Measurements from ENCODE around the gene CIPC.

The CIPC gene

DNA sequence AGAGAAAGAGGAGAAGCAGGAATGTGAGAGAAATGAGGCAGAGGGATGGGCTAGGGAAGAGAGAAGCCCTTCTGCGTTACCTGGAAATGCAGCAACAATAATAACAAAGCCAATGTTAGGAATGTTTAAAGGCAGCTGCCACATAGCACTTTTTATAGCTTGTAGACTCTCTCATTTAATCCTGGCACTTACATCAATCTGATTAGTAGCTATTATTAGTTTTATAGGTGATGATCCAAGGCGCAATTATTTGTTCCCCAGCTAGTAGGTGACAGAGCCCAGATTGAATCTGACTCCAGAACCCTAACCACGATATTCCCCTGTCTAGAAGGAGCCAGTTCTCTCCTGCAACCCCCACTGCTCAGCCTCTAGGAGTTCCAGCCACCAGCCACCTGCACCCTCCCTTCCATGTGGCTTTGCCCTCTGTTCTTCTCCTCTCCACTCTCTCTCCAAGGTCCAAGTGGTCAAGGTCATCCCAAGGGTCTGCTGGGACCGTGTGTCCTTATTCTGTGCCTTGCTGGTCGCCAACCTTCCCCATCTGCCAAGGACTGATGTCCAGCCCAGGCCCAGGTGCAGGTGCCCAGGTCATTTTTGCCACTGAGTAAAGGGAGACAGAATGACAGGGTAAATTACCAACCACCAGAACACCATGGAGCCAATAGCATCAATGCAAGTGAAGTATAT, 29.4 kb upstream of the CIPC start:
- no CpG with 5 or more reads among the region's 5 CpGs for WGBS (ENCODE audit: extremely low coverage, insufficient coverage, low lambda C conversion rate)
- H3K9ac ChIP-seq (ENCODE audit: low read length): no peak overlapping the region
- no peak overlapping the region for H4K5ac ChIP-seq (ENCODE audit: low read length)
- peaks cover 5% of the 10 kb centered on the region for H3K4me1 ChIP-seq (ENCODE audit: control insufficient read depth, low read depth, low read length)
- no peak overlapping the region for H2BK5ac ChIP-seq (ENCODE audit: low read length)
- H3K18ac ChIP-seq (ENCODE audit: low read length): no peak overlapping the region
- H3K36me3 ChIP-seq (ENCODE audit: control insufficient read depth, insufficient read depth, low read length): no peaks in the 10 kb centered on the region
- no peak overlapping the region for H3K4ac ChIP-seq (ENCODE audit: low read depth, low read length)
- H3K27me3 ChIP-seq (ENCODE audit: insufficient read depth, low read length, poor library complexity): no peaks in the 10 kb centered on the region
- no peak overlapping the region for H4K8ac ChIP-seq (ENCODE audit: low read depth, low read length)
- DNase-seq: no peak
- no peak overlapping the region for H2AK5ac ChIP-seq (ENCODE audit: low read length)
- no peak overlapping the region for H2BK120ac ChIP-seq (ENCODE audit: low read depth, low read length)
- no peaks in the 10 kb centered on the region for H3K79me2 ChIP-seq (ENCODE audit: control insufficient read depth, insufficient read depth, low read length)
- H3K79me1 ChIP-seq (ENCODE audit: low read length): no peaks in the 10 kb centered on the region
- H3K23ac ChIP-seq (ENCODE audit: low read length): no peak overlapping the region
- H3K4me3 ChIP-seq (ENCODE audit: low read length): no peak overlapping the region
- no peak overlapping the region for H3K4me2 ChIP-seq (ENCODE audit: low read length)
- no peak overlapping the region for H3K56ac ChIP-seq (ENCODE audit: low read length)
- H3K27ac ChIP-seq (ENCODE audit: low read depth, low read length): no peak overlapping the region
- H2BK15ac ChIP-seq (replicated peaks; ENCODE audit: low read depth): no peak overlapping the region

DNA sequence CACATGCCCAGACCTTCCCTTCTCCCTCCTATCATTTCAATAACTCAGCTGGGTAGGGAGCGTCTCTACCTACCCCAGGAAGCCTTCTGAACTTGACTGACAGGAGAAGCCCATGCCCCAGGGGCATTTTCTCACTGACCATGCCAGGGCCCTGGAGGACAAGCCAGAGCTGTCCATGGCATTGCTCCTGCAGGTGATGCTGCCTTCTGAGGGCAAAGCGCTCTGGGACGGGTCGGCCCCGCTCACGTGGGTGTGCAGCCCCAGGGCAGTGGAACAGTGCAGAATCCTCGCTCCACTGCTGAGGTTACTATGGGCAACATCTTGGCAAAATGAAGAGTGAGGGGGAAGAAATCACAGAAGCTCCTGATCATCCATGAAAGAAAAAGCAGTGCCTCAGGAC, 28.5 kb upstream of the CIPC start:
- Histone ChIP-seq H3K4me1 (ENCODE audit: control insufficient read depth, low read depth, low read length) (peaks cover 5% of the 10 kb centered on the region), H3K56ac (ENCODE audit: low read length) (peak overlapping the region; percentile 10), H3K4me2 (ENCODE audit: low read length) (no peak overlapping the region), H3K18ac (ENCODE audit: low read length) (no peak overlapping the region), H3K27me3 (ENCODE audit: insufficient read depth, low read length, poor library complexity) (no peaks in the 10 kb centered on the region), H3K79me2 (ENCODE audit: control insufficient read depth, insufficient read depth, low read length) (no peaks in the 10 kb centered on the region), H3K36me3 (ENCODE audit: control insufficient read depth, insufficient read depth, low read length) (no peaks in the 10 kb centered on the region), H2BK120ac (ENCODE audit: low read depth, low read length) (no peak overlapping the region), H3K9ac (ENCODE audit: low read length) (no peak overlapping the region), H3K79me1 (ENCODE audit: low read length) (no peaks in the 10 kb centered on the region), H2AK5ac (ENCODE audit: low read length) (no peak overlapping the region), H4K8ac (ENCODE audit: low read depth, low read length) (no peak overlapping the region), H3K4me3 (ENCODE audit: low read length) (no peak overlapping the region), H3K27ac (ENCODE audit: low read depth, low read length) (no peak overlapping the region), H3K23ac (ENCODE audit: low read length) (no peak overlapping the region), H2BK15ac (replicated peaks; ENCODE audit: low read depth) (no peak overlapping the region), H3K4ac (ENCODE audit: low read depth, low read length) (no peak overlapping the region), H2BK5ac (ENCODE audit: low read length) (no peak overlapping the region), H4K5ac (ENCODE audit: low read length) (no peak overlapping the region)
- DNase-seq: no peak
- WGBS (ENCODE audit: extremely low coverage, insufficient coverage, low lambda C conversion rate): no CpG with 5 or more reads among the region's 7 CpGs

DNA sequence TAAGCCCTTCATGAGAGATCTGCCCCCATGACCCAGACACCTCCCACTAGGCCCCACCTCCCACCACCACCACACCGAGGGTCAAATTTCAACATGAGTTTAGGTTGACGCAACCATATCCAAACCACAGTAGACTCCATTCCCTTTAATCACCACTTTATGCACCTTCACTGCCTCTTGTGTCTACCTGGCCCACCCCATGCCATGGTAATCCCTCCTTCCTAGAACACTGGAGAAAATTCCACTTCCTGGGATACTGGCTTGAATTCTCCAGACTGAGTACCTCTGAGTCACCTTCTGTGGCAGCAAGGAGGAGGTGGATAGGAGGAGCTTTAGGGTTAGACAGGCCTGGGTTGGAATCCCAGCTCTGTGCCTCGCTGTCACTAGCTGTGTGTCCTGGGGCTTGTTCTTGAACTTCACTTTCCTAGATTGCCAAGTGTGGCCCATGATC, 26.1 kb upstream of the CIPC start:
- no peak overlapping the region for H3K18ac ChIP-seq (ENCODE audit: low read length)
- H3K79me2 ChIP-seq (ENCODE audit: control insufficient read depth, insufficient read depth, low read length): no peaks in the 10 kb centered on the region
- no peak overlapping the region for H3K27ac ChIP-seq (ENCODE audit: low read depth, low read length)
- H4K5ac ChIP-seq (ENCODE audit: low read length): no peak overlapping the region
- H2BK5ac ChIP-seq (ENCODE audit: low read length): no peak overlapping the region
- H2AK5ac ChIP-seq (ENCODE audit: low read length): no peak overlapping the region
- no peak overlapping the region for H2BK15ac ChIP-seq (replicated peaks; ENCODE audit: low read depth)
- H4K8ac ChIP-seq (ENCODE audit: low read depth, low read length): no peak overlapping the region
- H3K4me1 ChIP-seq (ENCODE audit: control insufficient read depth, low read depth, low read length): peaks cover 10% of the 10 kb centered on the region
- H3K9ac ChIP-seq (ENCODE audit: low read length): no peak overlapping the region
- no peaks in the 10 kb centered on the region for H3K79me1 ChIP-seq (ENCODE audit: low read length)
- H3K56ac ChIP-seq (ENCODE audit: low read length): peak overlapping the region; percentile 30
- no peak overlapping the region for H3K23ac ChIP-seq (ENCODE audit: low read length)
- H3K4me2 ChIP-seq (ENCODE audit: low read length): no peak overlapping the region
- no peaks in the 10 kb centered on the region for H3K27me3 ChIP-seq (ENCODE audit: insufficient read depth, low read length, poor library complexity)
- H2BK120ac ChIP-seq (ENCODE audit: low read depth, low read length): no peak overlapping the region
- no peaks in the 10 kb centered on the region for H3K36me3 ChIP-seq (ENCODE audit: control insufficient read depth, insufficient read depth, low read length)
- WGBS (ENCODE audit: extremely low coverage, insufficient coverage, low lambda C conversion rate): no CpG with 5 or more reads among the region's 3 CpGs
- H3K4ac ChIP-seq (ENCODE audit: low read depth, low read length): no peak overlapping the region
- DNase-seq: peak; percentile 75
- no peak overlapping the region for H3K4me3 ChIP-seq (ENCODE audit: low read length)

DNA sequence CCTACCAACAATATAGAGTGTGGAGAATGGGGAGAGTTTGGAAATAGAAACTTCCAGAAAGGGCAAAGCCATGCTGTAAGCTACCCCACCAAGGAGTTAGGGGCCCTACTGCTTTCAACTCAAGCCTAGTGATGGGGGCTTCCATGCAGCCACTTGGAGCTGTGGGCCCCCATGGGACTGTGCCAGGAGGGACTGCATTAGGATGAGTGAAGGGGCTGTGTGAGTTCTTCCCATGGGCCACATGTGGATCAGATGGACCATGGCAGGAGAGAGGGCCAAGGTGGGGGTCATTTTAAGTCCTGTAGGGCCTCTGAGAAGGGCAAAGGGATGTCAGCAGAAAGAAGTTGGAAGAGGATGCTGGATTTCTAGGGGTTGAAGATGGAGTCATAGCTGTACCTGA, 23.1 kb upstream of the CIPC start:
- Histone ChIP-seq H2AK5ac (ENCODE audit: low read length) (no peak overlapping the region), H3K18ac (ENCODE audit: low read length) (no peak overlapping the region), H3K9ac (ENCODE audit: low read length) (no peak overlapping the region), H3K23ac (ENCODE audit: low read length) (no peak overlapping the region), H3K56ac (ENCODE audit: low read length) (no peak overlapping the region), H4K8ac (ENCODE audit: low read depth, low read length) (no peak overlapping the region), H3K4me1 (ENCODE audit: control insufficient read depth, low read depth, low read length) (peaks cover 10% of the 10 kb centered on the region), H2BK15ac (replicated peaks; ENCODE audit: low read depth) (no peak overlapping the region), H4K5ac (ENCODE audit: low read length) (no peak overlapping the region), H3K27me3 (ENCODE audit: insufficient read depth, low read length, poor library complexity) (no peaks in the 10 kb centered on the region), H3K36me3 (ENCODE audit: control insufficient read depth, insufficient read depth, low read length) (no peaks in the 10 kb centered on the region), H3K27ac (ENCODE audit: low read depth, low read length) (no peak overlapping the region), H3K79me1 (ENCODE audit: low read length) (no peaks in the 10 kb centered on the region), H3K4me2 (ENCODE audit: low read length) (no peak overlapping the region), H2BK5ac (ENCODE audit: low read length) (no peak overlapping the region), H3K79me2 (ENCODE audit: control insufficient read depth, insufficient read depth, low read length) (no peaks in the 10 kb centered on the region), H3K4me3 (ENCODE audit: low read length) (no peak overlapping the region), H2BK120ac (ENCODE audit: low read depth, low read length) (no peak overlapping the region), H3K4ac (ENCODE audit: low read depth, low read length) (no peak overlapping the region)
- DNase-seq: no peak

DNA sequence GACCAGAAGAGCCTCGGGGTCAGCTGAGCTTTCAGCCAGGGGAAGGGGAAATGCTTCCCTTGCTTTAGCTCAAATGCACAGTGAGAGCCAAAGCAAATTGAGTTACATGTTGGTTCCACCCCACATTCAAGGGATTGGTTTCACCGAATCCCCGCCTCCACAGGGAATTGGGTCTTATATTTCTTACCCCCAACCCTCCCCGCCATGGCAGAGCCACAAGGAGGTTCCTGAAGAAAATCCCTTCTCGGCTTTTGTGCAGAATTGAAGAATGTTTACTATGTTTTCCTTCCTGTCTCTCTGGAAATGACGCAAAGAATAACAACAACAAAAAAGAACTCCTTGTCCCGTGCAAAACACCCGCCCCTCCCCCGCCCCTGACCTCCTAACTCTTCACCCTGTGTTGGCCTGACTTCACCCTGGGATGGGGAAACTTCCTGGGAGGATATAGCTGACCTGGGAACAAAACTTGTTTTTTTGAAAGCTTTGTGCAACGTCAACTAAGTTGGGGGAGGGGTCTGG, 21.9 kb upstream of the CIPC start:
- Histone ChIP-seq H2AK5ac (ENCODE audit: low read length) (no peak overlapping the region), H3K27me3 (ENCODE audit: insufficient read depth, low read length, poor library complexity) (no peaks in the 10 kb centered on the region), H3K27ac (ENCODE audit: low read depth, low read length) (peak overlapping the region; percentile 30), H4K8ac (ENCODE audit: low read depth, low read length) (peak overlapping the region; percentile 1), H3K4ac (ENCODE audit: low read depth, low read length) (no peak overlapping the region), H3K23ac (ENCODE audit: low read length) (no peak overlapping the region), H3K18ac (ENCODE audit: low read length) (peak overlapping the region; percentile 69), H3K9ac (ENCODE audit: low read length) (peak overlapping the region; percentile 43), H3K4me1 (ENCODE audit: control insufficient read depth, low read depth, low read length) (peaks cover 8% of the 10 kb centered on the region), H3K79me2 (ENCODE audit: control insufficient read depth, insufficient read depth, low read length) (no peaks in the 10 kb centered on the region), H4K5ac (ENCODE audit: low read length) (no peak overlapping the region), H2BK120ac (ENCODE audit: low read depth, low read length) (no peak overlapping the region), H2BK5ac (ENCODE audit: low read length) (no peak overlapping the region), H3K4me3 (ENCODE audit: low read length) (no peak overlapping the region), H2BK15ac (replicated peaks; ENCODE audit: low read depth) (peak overlapping the region; percentile 48), H3K36me3 (ENCODE audit: control insufficient read depth, insufficient read depth, low read length) (no peaks in the 10 kb centered on the region), H3K79me1 (ENCODE audit: low read length) (no peaks in the 10 kb centered on the region), H3K4me2 (ENCODE audit: low read length) (no peak overlapping the region), H3K56ac (ENCODE audit: low read length) (peak overlapping the region; percentile 68)
- no CpG with 5 or more reads among the region's 10 CpGs for WGBS (ENCODE audit: extremely low coverage, insufficient coverage, low lambda C conversion rate)
- DNase-seq: peak; percentile 69

DNA sequence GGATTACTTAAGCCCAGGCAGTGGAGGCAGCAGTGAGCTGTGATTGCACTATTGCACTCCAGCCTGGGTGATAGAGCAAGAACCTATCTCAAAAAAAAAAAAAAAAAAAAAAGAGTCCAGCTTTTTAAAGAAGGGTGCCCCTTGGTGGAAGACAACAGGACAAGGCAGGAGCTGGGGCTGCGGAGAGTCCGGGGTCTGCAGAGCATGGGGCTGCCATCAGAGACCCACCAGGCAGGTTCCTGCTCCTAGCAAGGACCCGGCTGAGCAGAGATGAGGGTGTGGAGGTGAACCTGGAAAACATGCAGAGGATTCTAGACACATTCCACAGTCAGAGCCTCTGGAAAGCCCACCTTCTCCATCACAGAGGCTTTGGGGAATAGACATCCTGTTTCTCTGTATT, 21.0 kb upstream of the CIPC start:
- H3K4me1 ChIP-seq (ENCODE audit: control insufficient read depth, low read depth, low read length): peaks cover 6% of the 10 kb centered on the region
- no peak overlapping the region for H3K9ac ChIP-seq (ENCODE audit: low read length)

More for the DNA sequence above, 21.0 kb upstream of the CIPC start:
- Histone ChIP-seq H3K4me3 (ENCODE audit: low read length) (no peak overlapping the region), H2BK120ac (ENCODE audit: low read depth, low read length) (no peak overlapping the region), H3K79me1 (ENCODE audit: low read length) (no peaks in the 10 kb centered on the region), H3K18ac (ENCODE audit: low read length) (peak overlapping the region; percentile 56), H3K23ac (ENCODE audit: low read length) (no peak overlapping the region), H3K79me2 (ENCODE audit: control insufficient read depth, insufficient read depth, low read length) (no peaks in the 10 kb centered on the region), H3K4me2 (ENCODE audit: low read length) (no peak overlapping the region), H2BK15ac (replicated peaks; ENCODE audit: low read depth) (no peak overlapping the region), H3K4ac (ENCODE audit: low read depth, low read length) (no peak overlapping the region), H2AK5ac (ENCODE audit: low read length) (no peak overlapping the region), H2BK5ac (ENCODE audit: low read length) (no peak overlapping the region), H4K5ac (ENCODE audit: low read length) (no peak overlapping the region), H3K56ac (ENCODE audit: low read length) (no peak overlapping the region), H4K8ac (ENCODE audit: low read depth, low read length) (no peak overlapping the region), H3K27ac (ENCODE audit: low read depth, low read length) (no peak overlapping the region), H3K36me3 (ENCODE audit: control insufficient read depth, insufficient read depth, low read length) (no peaks in the 10 kb centered on the region), H3K27me3 (ENCODE audit: insufficient read depth, low read length, poor library complexity) (no peaks in the 10 kb centered on the region)
- no CpG with 5 or more reads among the region's 3 CpGs for WGBS (ENCODE audit: extremely low coverage, insufficient coverage, low lambda C conversion rate)
- no peak for DNase-seq

All from mesendoderm (in vitro differentiated cells).